Caco-2 (cell line): ENCODE results near the gene CACNA1C. TPM values are rescaled to one million over a fixed set of nuclear protein-coding genes. Genes with fewer than 3 reads are reported as not detected.
A peak's percentile ranks its signal among the peaks of the same experiment; 100 is the strongest.

Source experiments
- BruUV-seq: library from RNA; stranded (reverse); fragments of 400-500 nt; replicated peaks from 2 replicates; lab custom pipeline; 2021; lab: Mats Ljungman, UMichigan
- CTCF ChIA-PET: fragments of 300-600 bp; sonication (Branson Sonifier 250); formaldehyde crosslinking; loops from one replicate; lab custom pipeline; 2022; ENCODE audit warnings: antibody characterized with exemption; lab: Charles Lee
- POLR2A ChIA-PET: fragments of 300-600 bp; sonication (Branson Sonifier 250); formaldehyde crosslinking; loops from one replicate; lab custom pipeline; 2022; ENCODE audit warnings: antibody characterized with exemption; lab: Charles Lee
- DNase-seq, 2 experiments: peaks; one replicate each; pipeline versions ENCODE4 v3.0.0 to v3.0.0-alpha.2; 2020 to 2022
- H3K27me3 ChIP-seq: replicated peaks from 2 replicates; pipeline ENCODE4 v1.6.0; 2011; ENCODE audit warnings: low read length; ENCODE audit not compliant: control insufficient read depth, insufficient read depth
- H3K36me3 ChIP-seq: 2 replicates; pipeline ENCODE4 v1.5.1; 2011; ENCODE audit warnings: low read length; ENCODE audit not compliant: control insufficient read depth, insufficient read depth
- H3K4me1 ChIP-seq: fragments of 250-450 bp; sonication (Bioruptor Pico); 2 replicates; pipeline ENCODE4 v1.5.1; 2020; ENCODE audit warnings: mild to moderate bottlenecking
- H3K4me3 ChIP-seq: 2 replicates; pipeline ENCODE4 v1.5.1; 2011; ENCODE audit warnings: low read depth, mild to moderate bottlenecking, control low read depth, low read length
- H3K9me3 ChIP-seq: fragments of 250-450 bp; sonication (Bioruptor Pico); 2 replicates; pipeline ENCODE4 v1.5.1; 2020; ENCODE audit warnings: mild to moderate bottlenecking, moderate library complexity
- H3K27ac Mint-ChIP-seq: one replicate; pipeline ENCODE4 v1.8.0; 2022; ENCODE audit warnings: mixed read lengths; ENCODE audit not compliant: unreplicated experiment
- H3K27me3 Mint-ChIP-seq: one replicate; pipeline ENCODE4 v1.8.0; 2022; ENCODE audit warnings: mixed read lengths; ENCODE audit not compliant: insufficient read depth, unreplicated experiment
- H3K36me3 Mint-ChIP-seq: one replicate; pipeline ENCODE4 v1.8.0; 2022; ENCODE audit warnings: mild to moderate bottlenecking, mixed read lengths; ENCODE audit not compliant: insufficient read depth, unreplicated experiment
- H3K4me1 Mint-ChIP-seq: one replicate; pipeline ENCODE4 v1.8.0; 2022; ENCODE audit warnings: low read depth, mixed read lengths; ENCODE audit not compliant: unreplicated experiment
- H3K4me3 Mint-ChIP-seq: one replicate; pipeline ENCODE4 v1.8.0; 2022; ENCODE audit warnings: mild to moderate bottlenecking, moderate library complexity, mixed read lengths; ENCODE audit not compliant: unreplicated experiment
- H3K9me3 Mint-ChIP-seq: one replicate; pipeline ENCODE4 v1.8.0; 2022; ENCODE audit warnings: mixed read lengths; ENCODE audit not compliant: unreplicated experiment
- intact Hi-C: fragments of 100-400 bp; cut with micrococcal nuclease; formaldehyde crosslinking; loops from one replicate; pipeline ENCODE4 v1.10.0; 2022; ENCODE audit not compliant: unreplicated experiment
- total RNA-seq: library from RNA; stranded (reverse); gene quantifications from 2 replicates; pipeline ENCODE4 v1.2.3, GENCODE V29; 2022
- TF ChIP-seq, protein P1 (sequence below), 2 experiments: fragments of 200-600 bp in 1 of 2; IDR thresholded peaks; 1 replicate in 1 of 2; 2 replicates in 1 of 2; pipeline versions ENCODE4 v1.5.1 to v1.8.0; 2011 to 2022; ENCODE audit warnings: antibody characterized with exemption in 1 of 2, control low read depth in 1 of 2, inconsistent platforms in 1 of 2, low read depth in 1 of 2, low read length in 1 of 2, mild to moderate bottlenecking in 1 of 2, moderate library complexity in 1 of 2; ENCODE audit not compliant: insufficient read depth in 1 of 2, severe bottlenecking in 1 of 2, unreplicated experiment in 1 of 2

Gene CACNA1C
- total RNA-seq, 1 experiment from 2014 or later, result not detected

DNA sequence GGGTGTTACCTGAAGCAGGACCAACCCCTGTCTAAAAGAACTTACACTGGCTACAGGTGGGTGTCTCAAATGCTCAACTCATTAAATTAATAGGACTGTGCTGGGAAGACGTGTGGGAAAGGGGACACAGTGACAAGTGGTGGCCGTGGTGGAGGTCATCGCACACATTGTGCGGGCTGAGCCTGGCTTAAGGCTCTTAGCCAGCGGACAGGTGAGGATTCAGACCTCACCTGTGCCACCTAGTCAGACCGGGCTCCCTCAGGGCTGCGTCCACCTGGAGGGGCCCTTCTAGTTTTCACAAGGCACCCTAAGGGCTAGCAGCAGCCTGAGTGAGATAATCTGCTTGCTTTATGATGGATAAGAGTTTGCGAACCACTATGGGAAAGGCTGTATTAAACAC, 616.8 kb downstream of the CACNA1C start:
- no TSS peak for BruUV-seq
- Mint-ChIP-seq H3K4me3 (no peak overlapping the region), H3K27ac (no peak overlapping the region), H3K27me3 (peaks cover 33% of the 10 kb centered on the region), H3K4me1 (no peaks in the 10 kb centered on the region), H3K9me3 (no peaks in the 10 kb centered on the region), H3K36me3 (no peaks in the 10 kb centered on the region)
- ChIA-PET POLR2A (no interaction called here), CTCF (no interaction called here)
- H3K36me3 ChIP-seq, result no peaks in the 10 kb centered on the region
- H3K4me1 ChIP-seq, result no peaks in the 10 kb centered on the region
- TF ChIP-seq, protein P1, sequence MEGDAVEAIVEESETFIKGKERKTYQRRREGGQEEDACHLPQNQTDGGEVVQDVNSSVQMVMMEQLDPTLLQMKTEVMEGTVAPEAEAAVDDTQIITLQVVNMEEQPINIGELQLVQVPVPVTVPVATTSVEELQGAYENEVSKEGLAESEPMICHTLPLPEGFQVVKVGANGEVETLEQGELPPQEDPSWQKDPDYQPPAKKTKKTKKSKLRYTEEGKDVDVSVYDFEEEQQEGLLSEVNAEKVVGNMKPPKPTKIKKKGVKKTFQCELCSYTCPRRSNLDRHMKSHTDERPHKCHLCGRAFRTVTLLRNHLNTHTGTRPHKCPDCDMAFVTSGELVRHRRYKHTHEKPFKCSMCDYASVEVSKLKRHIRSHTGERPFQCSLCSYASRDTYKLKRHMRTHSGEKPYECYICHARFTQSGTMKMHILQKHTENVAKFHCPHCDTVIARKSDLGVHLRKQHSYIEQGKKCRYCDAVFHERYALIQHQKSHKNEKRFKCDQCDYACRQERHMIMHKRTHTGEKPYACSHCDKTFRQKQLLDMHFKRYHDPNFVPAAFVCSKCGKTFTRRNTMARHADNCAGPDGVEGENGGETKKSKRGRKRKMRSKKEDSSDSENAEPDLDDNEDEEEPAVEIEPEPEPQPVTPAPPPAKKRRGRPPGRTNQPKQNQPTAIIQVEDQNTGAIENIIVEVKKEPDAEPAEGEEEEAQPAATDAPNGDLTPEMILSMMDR (IDR thresholded peaks at IDR 0.05; ENCODE audit: insufficient read depth in 1 of 2, low read depth in 1 of 2, low read length in 1 of 2, severe bottlenecking in 1 of 2, unreplicated experiment in 1 of 2), result no peak
- intact Hi-C loops, result no loop called here
- no peaks in the 10 kb centered on the region; the same call in 1 of the 2 replicates for H3K9me3 ChIP-seq
- DNase-seq, result peak in 1 of 2 experiments; percentile 16
- H3K27me3 ChIP-seq, result peaks cover 1% of the 10 kb centered on the region; the same call in 1 of the 2 replicates
- H3K4me3 ChIP-seq, result no peak overlapping the region

GRCh38 chr12:2672863-2673262, 620.1 kb downstream of the CACNA1C start:
- intact Hi-C loops, result no loop called here
- Mint-ChIP-seq H3K9me3 (no peaks in the 10 kb centered on the region), H3K27me3 (peaks cover 25% of the 10 kb centered on the region), H3K4me3 (no peak overlapping the region), H3K4me1 (no peaks in the 10 kb centered on the region), H3K27ac (no peak overlapping the region), H3K36me3 (no peaks in the 10 kb centered on the region)
- Histone ChIP-seq H3K36me3 (no peaks in the 10 kb centered on the region), H3K4me1 (no peaks in the 10 kb centered on the region), H3K27me3 (peaks cover 1% of the 10 kb centered on the region; the same call in 1 of the 2 replicates), H3K9me3 (no peaks in the 10 kb centered on the region; the same call in 1 of the 2 replicates), H3K4me3 (no peak overlapping the region)
- POLR2A ChIA-PET, result no interaction called here
- DNase-seq, result peak in 1 of 2 experiments; percentile 23
- TF ChIP-seq, protein P1 (IDR thresholded peaks at IDR 0.05; ENCODE audit: insufficient read depth in 1 of 2, low read depth in 1 of 2, low read length in 1 of 2, severe bottlenecking in 1 of 2, unreplicated experiment in 1 of 2), result no peak
- CTCF ChIA-PET, result no interaction called here
- BruUV-seq, result no TSS peak

GRCh38 chr12:2673966-2674810, 621.4 kb downstream of the CACNA1C start:
- intact Hi-C loops, result no loop called here
- H3K4me3 Mint-ChIP-seq, result no peak overlapping the region
- DNase-seq, result peak; percentile 29 to 36

More at GRCh38 chr12:2673966-2674810, 621.4 kb downstream of the CACNA1C start:
- Mint-ChIP-seq H3K27ac (no peak overlapping the region), H3K36me3 (no peaks in the 10 kb centered on the region), H3K9me3 (no peaks in the 10 kb centered on the region), H3K4me1 (no peaks in the 10 kb centered on the region), H3K27me3 (peaks cover 24% of the 10 kb centered on the region)
- CTCF ChIA-PET, result interaction anchor here (0.5 to 1.6 kb wide), 2 partner anchors 9 to 402 kb away, joined by 3 to 5 read pairs; no protein-coding TSS in a partner anchor
- no TSS peak for BruUV-seq
- Histone ChIP-seq H3K27me3 (no peaks in the 10 kb centered on the region), H3K9me3 (no peaks in the 10 kb centered on the region; the same call in 1 of the 2 replicates), H3K4me3 (no peak overlapping the region), H3K4me1 (no peaks in the 10 kb centered on the region), H3K36me3 (no peaks in the 10 kb centered on the region)
- POLR2A ChIA-PET, result no interaction called here
- TF ChIP-seq, protein P1 (IDR thresholded peaks at IDR 0.05; ENCODE audit: insufficient read depth in 1 of 2, low read depth in 1 of 2, low read length in 1 of 2, severe bottlenecking in 1 of 2, unreplicated experiment in 1 of 2), result peak in 1 of 2 experiments; percentile 28
